Astrocyte (in vitro differentiated cells and primary cell): ENCODE data around the gene JAZF1.

Experiments used
- CTCF ChIP-seq: IDR thresholded peaks from 2 replicates; pipeline ENCODE4 v1.5.1; 2011; ENCODE audit warnings: low read depth, mild to moderate bottlenecking, inconsistent platforms, low read length, moderate library complexity; ENCODE audit not compliant: insufficient read depth
- EZH2 ChIP-seq: IDR thresholded peaks from 2 replicates; pipeline ENCODE4 v1.6.1; 2012; ENCODE audit warnings: mild to moderate bottlenecking, low read length, inconsistent platforms; ENCODE audit not compliant: insufficient read depth

DNA sequence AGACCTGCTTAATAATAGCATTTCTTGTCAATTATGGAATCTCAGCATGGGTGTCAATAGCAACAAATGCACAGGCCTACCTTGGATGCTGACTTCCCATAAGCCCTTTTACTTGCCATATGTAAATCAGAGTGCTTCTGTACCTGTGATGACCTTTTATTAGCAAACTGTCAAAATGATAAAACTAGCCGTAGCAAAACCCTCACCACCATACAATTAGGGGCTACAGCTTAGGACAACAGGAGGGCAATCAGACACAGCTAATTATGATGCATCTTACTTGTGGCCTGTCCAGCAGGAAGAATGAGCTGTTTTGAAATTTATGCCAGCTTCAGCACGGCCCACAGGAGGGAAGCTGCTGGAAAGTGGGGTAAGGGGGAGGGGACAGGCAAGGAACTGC is 239.1 kb downstream of the JAZF1 start:
- TF ChIP-seq CTCF (no peak), EZH2 (no peak)
